Suprapubic skin (tissue), 4 donors: ENCODE results near the gene NIPSNAP2. TPM values are rescaled to one million over a fixed set of nuclear protein-coding genes. Genes with fewer than 3 reads are reported as not detected.
"Not testable (repeated sequence)": the region's sequence is repeated elsewhere in the genome, so short reads cannot be mapped to it uniquely, and the experiment has no call there.

Experiments used
- DNase-seq, 2 donors: peaks; one replicate each; pipeline ENCODE4 v3.0.0-alpha.2; 2019; ENCODE audit warnings: low spot score in 2 of 2
- H3K27ac ChIP-seq: fragments of 200-600 bp; sonication (generic); one replicate; pipeline ENCODE4 v1.5.1; 2019
- H3K27me3 ChIP-seq: fragments of 200-600 bp; sonication (generic); one replicate; pipeline ENCODE4 v1.5.1; 2019
- H3K36me3 ChIP-seq: fragments of 200-600 bp; sonication (generic); one replicate; pipeline ENCODE4 v1.5.1; 2019
- H3K4me1 ChIP-seq: fragments of 200-600 bp; sonication (generic); one replicate; pipeline ENCODE4 v1.5.1; 2019
- H3K4me3 ChIP-seq: fragments of 200-600 bp; sonication (generic); one replicate; pipeline ENCODE4 v1.5.1; 2019; ENCODE audit warnings: mild to moderate bottlenecking
- H3K9me3 ChIP-seq: fragments of 200-600 bp; sonication (generic); one replicate; pipeline ENCODE4 v1.5.1; 2019
- CTCF ChIP-seq, 2 donors: fragments of 200-600 bp in 1 of 2; fragments of 450-650 bp in 1 of 2; sonication (generic) in 1 of 2; IDR thresholded peaks; one replicate each; pipeline ENCODE4 v1.5.1; 2016 to 2019; ENCODE audit warnings: antibody characterized with exemption in 2 of 2, mild to moderate bottlenecking in 1 of 2, moderate library complexity in 1 of 2
- EP300 ChIP-seq: sonication (generic); formaldehyde crosslinking; IDR thresholded peaks from one replicate; pipeline ENCODE4 v1.6.1; 2017; ENCODE audit warnings: antibody characterized with exemption
- POLR2A ChIP-seq, 2 donors: fragments of 450-650 bp; IDR thresholded peaks; one replicate each; pipeline ENCODE4 v1.6.1; 2017; ENCODE audit warnings: antibody characterized with exemption in 2 of 2, mild to moderate bottlenecking in 2 of 2, moderate library complexity in 2 of 2
- POLR2AphosphoS5 ChIP-seq, 3 donors: sonication (generic); formaldehyde crosslinking; IDR thresholded peaks; one replicate each; pipeline ENCODE4 v1.6.1; 2017; ENCODE audit warnings: antibody characterized with exemption in 3 of 3
- WGBS: methylation state at CpG from one replicate; pipeline ENCODE4 v1.1.5; 2018; 5-methylcytosine and 5-hydroxymethylcytosine counted together
- total RNA-seq, 4 donors: library from RNA; depleted of rRNA; stranded (reverse); fragments of >200 nt; gene quantifications; one replicate each; pipeline ENCODE4 v1.1.0, GENCODE V29; 2016

Gene NIPSNAP2
- total RNA-seq, 4 donors from 2014 or later, result 37.4 to 59.3 (median 48.6) TPM

DNA sequence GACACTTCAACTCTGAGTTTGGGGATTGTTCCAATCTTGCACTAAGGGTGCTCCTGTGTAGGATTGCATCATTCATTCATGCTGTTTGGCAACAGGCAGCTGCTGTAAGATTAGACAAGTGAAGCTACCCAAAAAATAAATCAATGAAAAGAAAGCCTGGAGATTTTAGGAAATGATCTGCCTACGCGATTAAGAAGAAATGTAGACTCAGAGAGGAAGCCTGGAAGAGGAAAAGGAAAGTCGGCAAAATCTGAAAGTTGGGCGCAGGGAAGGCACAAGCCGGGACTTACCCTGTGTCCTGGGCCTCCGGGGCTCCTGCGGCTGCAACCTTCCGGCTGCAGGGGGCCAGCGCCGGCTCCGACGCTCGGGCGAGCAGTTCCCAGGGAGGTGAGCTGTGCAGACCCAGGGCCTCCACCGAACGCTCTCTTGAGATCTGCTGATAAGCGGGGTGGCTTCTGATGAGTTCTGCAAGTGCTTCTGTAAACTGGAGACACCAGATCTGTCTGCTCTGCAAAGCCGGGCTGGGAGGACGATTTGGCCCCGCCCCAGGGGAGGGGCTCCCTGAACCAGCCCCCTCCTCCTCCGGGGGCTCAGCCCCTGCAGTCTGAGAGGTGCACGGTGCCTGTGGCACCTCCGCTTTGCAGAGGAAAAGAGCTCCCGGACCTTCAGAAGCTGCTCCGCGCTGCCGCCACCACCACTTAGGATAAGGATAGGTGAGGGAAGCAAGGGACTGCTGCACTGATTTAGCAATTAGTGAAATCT, 69.5 kb downstream of the NIPSNAP2 start:
- H3K4me3 ChIP-seq, result peak overlapping the region; percentile 69
- no peaks in the 10 kb centered on the region for H3K9me3 ChIP-seq
- no peaks in the 10 kb centered on the region for H3K36me3 ChIP-seq
- WGBS, result under 1% methylated on average over 14 of the region's 27 CpGs
- no peaks in the 10 kb centered on the region for H3K27me3 ChIP-seq
- DNase-seq, result no peak
- H3K4me1 ChIP-seq, result peaks cover 8% of the 10 kb centered on the region
- peak overlapping the region; percentile 5 for H3K27ac ChIP-seq
- no peak for TF ChIP-seq EP300
- TF ChIP-seq POLR2AphosphoS5 (IDR thresholded peaks at IDR 0.05), result peak in 1 of 3 donors; percentile 14
- TF ChIP-seq CTCF (IDR thresholded peaks at IDR 0.05), result peak in 1 of 2 donors; percentile 30
- TF ChIP-seq POLR2A (IDR thresholded peaks at IDR 0.05), result no peak

- no peaks in the 10 kb centered on the region for H3K27me3 ChIP-seq
- no peak overlapping the region for H3K27ac ChIP-seq
Observed at GRCh38 chr7:56040730-56041129, 76.3 kb downstream of the NIPSNAP2 start.

GRCh38 chr7:56045758-56046157, 81.4 kb downstream of the NIPSNAP2 start:
- not testable (repeated sequence) for DNase-seq, H3K4me3 ChIP-seq, H3K36me3 ChIP-seq, H3K27ac ChIP-seq, H3K27me3 ChIP-seq, H3K9me3 ChIP-seq, H3K4me1 ChIP-seq
- 90% methylated on average over 2 of the region's 2 CpGs for WGBS

More at GRCh38 chr7:56040730-56041129, 76.3 kb downstream of the NIPSNAP2 start:
- DNase-seq, result peak in 1 of 2 donors; percentile 16
- H3K4me3 ChIP-seq, result no peak overlapping the region
- 86% methylated on average over 3 of the region's 3 CpGs for WGBS
- H3K4me1 ChIP-seq, result no peaks in the 10 kb centered on the region
- no peak for TF ChIP-seq CTCF (IDR thresholded peaks at IDR 0.05)
- TF ChIP-seq POLR2AphosphoS5 (IDR thresholded peaks at IDR 0.05), result no peak
- no peak for TF ChIP-seq POLR2A (IDR thresholded peaks at IDR 0.05)
- TF ChIP-seq EP300, result no peak
- no peaks in the 10 kb centered on the region for H3K9me3 ChIP-seq
- H3K36me3 ChIP-seq, result peaks cover 4% of the 10 kb centered on the region

DNA sequence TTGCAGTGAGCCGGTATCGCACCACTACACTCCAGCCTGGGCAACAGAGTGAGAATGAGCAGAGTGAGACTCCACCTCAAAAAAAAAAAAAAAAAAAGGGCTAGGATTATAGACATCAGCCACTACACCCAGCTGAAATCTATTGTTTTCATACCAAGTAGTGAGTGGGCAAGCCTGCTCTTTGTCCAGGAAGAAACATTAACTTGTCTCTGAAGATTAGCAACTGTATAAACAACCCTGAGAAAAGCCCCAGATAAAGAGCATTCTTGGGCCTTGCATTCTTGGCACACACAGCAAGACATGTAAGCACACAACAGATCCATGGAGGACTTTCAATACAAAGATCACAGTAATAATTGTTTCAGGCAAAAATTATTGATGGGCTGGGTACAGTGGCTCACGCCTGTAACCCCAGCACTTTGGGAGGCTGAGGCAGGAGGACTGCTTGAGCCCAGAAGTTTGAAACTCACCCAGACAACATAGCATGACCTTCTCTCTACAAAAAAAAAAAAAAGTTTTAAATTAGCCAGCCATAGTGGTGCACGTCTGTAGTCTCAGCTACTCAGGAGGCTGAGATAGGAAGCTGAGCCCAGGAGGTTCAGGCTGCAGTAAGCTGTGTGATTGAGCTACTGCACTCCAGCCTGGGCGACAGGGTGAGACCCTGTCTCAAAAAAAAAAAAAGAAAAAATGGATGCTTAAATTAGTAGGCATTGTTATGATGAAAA, 82.5 kb downstream of the NIPSNAP2 start:
- DNase-seq, result no peak
- H3K27me3 ChIP-seq, result no peaks in the 10 kb centered on the region
- peak overlapping the region; percentile 11 for H3K27ac ChIP-seq
- 58% methylated on average over 5 of the region's 5 CpGs for WGBS
- peaks cover 10% of the 10 kb centered on the region for H3K4me1 ChIP-seq
- TF ChIP-seq POLR2A (IDR thresholded peaks at IDR 0.05) (no peak), POLR2AphosphoS5 (IDR thresholded peaks at IDR 0.05) (no peak), CTCF (IDR thresholded peaks at IDR 0.05) (no peak), EP300 (no peak)
- no peaks in the 10 kb centered on the region for H3K36me3 ChIP-seq
- no peaks in the 10 kb centered on the region for H3K9me3 ChIP-seq
- no peak overlapping the region for H3K4me3 ChIP-seq

- not testable (repeated sequence) for H3K36me3 ChIP-seq, H3K9me3 ChIP-seq, H3K4me3 ChIP-seq, DNase-seq, H3K27ac ChIP-seq, H3K27me3 ChIP-seq
- 86% methylated on average over 10 of the region's 11 CpGs for WGBS
- H3K4me1 ChIP-seq, result peaks cover 16% of the 10 kb centered on the region
Observed at GRCh38 chr7:56047446-56048116, 83.2 kb downstream of the NIPSNAP2 start.

DNA sequence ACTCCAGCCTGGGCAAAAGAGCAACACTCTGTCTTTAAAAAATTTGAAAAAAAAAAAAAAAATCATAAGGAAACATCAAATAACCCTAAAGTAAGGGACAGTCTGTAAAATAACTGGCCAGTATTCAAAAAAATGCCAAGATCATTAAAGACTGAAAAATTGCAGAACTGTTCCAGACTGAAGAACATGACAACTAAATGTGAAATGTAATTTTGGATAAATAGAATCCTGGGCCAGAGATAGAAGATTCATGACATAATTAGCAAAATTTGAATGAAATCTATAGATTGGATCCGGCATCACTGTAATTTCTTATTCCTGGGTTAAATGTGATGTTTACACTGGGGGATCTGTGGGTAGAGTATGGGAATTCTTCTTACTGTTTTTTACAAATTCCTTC, 83.9 kb downstream of the NIPSNAP2 start:
- peaks cover 22% of the 10 kb centered on the region for H3K4me1 ChIP-seq
- 65% methylated on average over 1 of the region's 1 CpG for WGBS
- TF ChIP-seq CTCF (IDR thresholded peaks at IDR 0.05) (no peak), EP300 (no peak), POLR2A (IDR thresholded peaks at IDR 0.05) (no peak), POLR2AphosphoS5 (IDR thresholded peaks at IDR 0.05) (no peak)
- no peak for DNase-seq
- peaks cover 6% of the 10 kb centered on the region for H3K36me3 ChIP-seq
- no peaks in the 10 kb centered on the region for H3K27me3 ChIP-seq
- H3K4me3 ChIP-seq, result no peak overlapping the region
- no peaks in the 10 kb centered on the region for H3K9me3 ChIP-seq
- no peak overlapping the region for H3K27ac ChIP-seq

DNA sequence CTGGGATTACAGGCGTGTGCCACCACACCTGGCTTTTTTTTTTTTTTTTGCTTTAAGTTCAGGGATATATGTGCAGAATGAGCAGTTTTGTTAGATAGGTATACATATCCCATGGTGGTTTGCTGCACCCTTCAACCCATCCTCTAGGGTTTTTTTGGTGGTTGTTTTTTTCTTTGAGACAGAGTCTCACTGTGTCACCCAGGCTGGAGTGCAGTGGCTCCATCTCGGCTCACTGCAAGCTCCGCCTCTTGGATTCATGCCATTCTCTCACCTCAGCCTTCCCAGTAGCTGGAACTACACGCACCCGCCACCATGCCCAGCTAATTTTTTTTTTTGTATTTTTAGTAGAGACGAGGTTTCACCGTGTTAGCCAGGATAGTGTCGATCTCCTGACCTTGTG, 84.4 kb downstream of the NIPSNAP2 start:
- not testable (repeated sequence) for H3K9me3 ChIP-seq, H3K27me3 ChIP-seq, H3K27ac ChIP-seq, DNase-seq, H3K4me3 ChIP-seq
- 62% methylated on average over 8 of the region's 8 CpGs for WGBS
- H3K36me3 ChIP-seq, result peaks cover 11% of the 10 kb centered on the region
- H3K4me1 ChIP-seq, result peaks cover 23% of the 10 kb centered on the region
